Measurements from ENCODE around the gene CHI3L1. TPM values are rescaled to one million over a fixed set of nuclear protein-coding genes. Genes with fewer than 3 reads are reported as not detected.

The CHI3L1 gene
- total and polyA plus RNA-seq, 10 of the 15 experiments (the other 5 are each of a cell fraction or from before 2014, with no cell fraction given) = 0.10 to 1.7 (median 0.39) TPM

- H3K4me1 ChIP-seq (ENCODE audit: control insufficient read depth, insufficient read depth, low read length) = 0 out of 2 replicates have a peak, but pooled peaks cover 2% of the 10 kb centered on the region
- no peak overlapping the region for H3K27ac ChIP-seq (ENCODE audit: control insufficient read depth, insufficient read depth)
- no peak overlapping the region for H2AFZ ChIP-seq (ENCODE audit: control insufficient read depth, low read depth, low read length)
- no peaks in the 10 kb centered on the region for H3K36me3 ChIP-seq (ENCODE audit: control insufficient read depth in 2 of 2, insufficient read depth in 2 of 2, low read length in 1 of 2)
- H3K9ac ChIP-seq (ENCODE audit: control insufficient read depth, insufficient read depth, low read length) = no peak overlapping the region
- intact Hi-C loops (cut with micrococcal nuclease; ENCODE audit: unreplicated experiment) = no loop called here
- DNase-seq (ENCODE audit: low read depth, low spot score) (no peak), ATAC-seq (no peak), FAIRE-seq (no peak)
- no peaks in the 10 kb centered on the region for H3K79me2 ChIP-seq (ENCODE audit: control insufficient read depth, insufficient read depth, low read length)
- H3K27me3 ChIP-seq (replicated peaks in 1 of 2; ENCODE audit: control insufficient read depth in 2 of 2, insufficient read depth in 2 of 2, low read length in 1 of 2) = no peaks in the 10 kb centered on the region; a peak in 1 of 4 replicates
- ChIA-PET CTCF (interaction anchor here (1.2 to 1.6 kb wide), 5 partner anchors 9 to 146 kb away, joined by 3 to 7 read pairs (median 4); no protein-coding TSS in a partner anchor), POLR2A (no interaction called here), RAD21 (ENCODE audit: unreplicated experiment) (interaction anchor here (0.7 kb wide), 1 partner anchor 12 kb away, joined by 3 read pairs; no protein-coding TSS in a partner anchor), SMC1A (ENCODE audit: uncharacterized antibody, unreplicated experiment) (interaction anchor here (3.4 kb wide), 1 partner anchor 12 kb away, joined by 10 read pairs; no protein-coding TSS in a partner anchor)
- no peak overlapping the region for H3K4me2 ChIP-seq (ENCODE audit: control insufficient read depth, insufficient read depth)
- H3K9me3 ChIP-seq (replicated peaks; ENCODE audit: control insufficient read depth, insufficient read depth, low read length) = no peaks in the 10 kb centered on the region
- BruUV-seq (replicated peaks) = no TSS peak
- TF ChIP-seq ZZZ3 (IDR thresholded peaks at IDR 0.05; ENCODE audit: control insufficient read depth, insufficient read length, low read depth) (no peak), RBBP5 (conservative IDR thresholded peaks at IDR 0.05) (no peak), JUND (IDR thresholded peaks at IDR 0.05; ENCODE audit: low read depth, low read length) (no peak), LARP7 (IDR thresholded peaks at IDR 0.05) (no peak), SUPT20H (IDR thresholded peaks at IDR 0.05; ENCODE audit: borderline replicate concordance, control insufficient read depth, low read depth, low read length) (no peak), RAD51 (IDR thresholded peaks at IDR 0.05) (no peak), REST (IDR thresholded peaks at IDR 0.05; ENCODE audit: low read depth, low read length) (no peak), IRF4 (IDR thresholded peaks at IDR 0.05; ENCODE audit: low read depth, low read length) (no peak), FOXK2 (IDR thresholded peaks at IDR 0.05) (no peak), CUX1 (IDR thresholded peaks at IDR 0.05; ENCODE audit: insufficient replicate concordance, low read depth, low read length) (no peak), CHD1 (IDR thresholded peaks at IDR 0.05; ENCODE audit: low read depth, low read length) (no peak), BHLHE40 (IDR thresholded peaks at IDR 0.05; ENCODE audit: borderline replicate concordance in 1 of 2, low read depth in 2 of 2, low read length in 1 of 2) (no peak), MEF2A (IDR thresholded peaks at IDR 0.05; ENCODE audit: insufficient read depth, low read depth, low read length) (no peak), TBL1XR1 (IDR thresholded peaks at IDR 0.05; ENCODE audit: low read depth, low read length) (no peak), SRF (IDR thresholded peaks at IDR 0.05; ENCODE audit: low read depth in 2 of 2, low read length in 2 of 2) (no peak)
- no peaks in the 10 kb centered on the region for H4K20me1 ChIP-seq (ENCODE audit: control insufficient read depth, insufficient read depth)
- in situ Hi-C loops (cut with MboI) = no loop called here
- WGBS (ENCODE audit: insufficient coverage, insufficient replicate concordance, low lambda C conversion rate, missing lambda C conversion rate) = 36% methylated on average over 10 of the region's 10 CpGs
- H3K4me3 ChIP-seq = no peak overlapping the region
Measured at GRCh38 chr1:203185061-203185461, 1.4 kb downstream of the CHI3L1 start.

Measured in GM12878 (cell line).